SK-N-SH (cell line): ENCODE measurements around the gene ASIC4. TPM values are rescaled to one million over a fixed set of nuclear protein-coding genes. Genes with fewer than 3 reads are reported as not detected.

Experiments used
- CTCF ChIA-PET: fragments of 300-600, 350-600 bp; formaldehyde crosslinking; extraction: SDS; loops from one replicate; lab custom pipeline; 2021; lab: Yijun Ruan, JAX
- POLR2A ChIA-PET: fragments of 350-600 bp; sonication (Branson Sonifier 250); formaldehyde crosslinking; extraction: SDS; loops from one replicate; lab custom pipeline; 2020; ENCODE audit warnings: antibody characterized with exemption, inconsistent platforms; lab: Yijun Ruan, JAX
- DNase-seq: peaks from one replicate; pipeline ENCODE4 v3.0.0; 2012
- H2AFZ ChIP-seq: fragments of 200-600 bp; sonication (generic); 2 replicates; pipeline ENCODE4 v1.8.1; 2016; ENCODE audit warnings: antibody characterized with exemption, mild to moderate bottlenecking, low read depth
- H3F3A ChIP-seq: fragments of 200-600 bp; sonication (generic); replicated peaks from 2 replicates; pipeline ENCODE3; 2016; ENCODE audit warnings: antibody characterized with exemption, mild to moderate bottlenecking; ENCODE audit not compliant: insufficient read depth
- H3K27ac ChIP-seq, 2 experiments: fragments of 200-500 bp in 1 of 2; fragments of 200-600 bp in 1 of 2; sonication (Bioruptor generic) in 1 of 2; sonication (generic), shearing (Covaris generic) in 1 of 2; 2 replicates each; pipeline versions ENCODE4 v1.5.1 to v1.6.1; 2014 to 2016; ENCODE audit warnings: low read depth in 2 of 2, inconsistent platforms in 1 of 2, low read length in 1 of 2, mild to moderate bottlenecking in 1 of 2, mixed read lengths in 1 of 2
- H3K27me3 ChIP-seq: fragments of 200-600 bp; sonication (generic), shearing (Covaris generic); 2 replicates; pipeline ENCODE4 v1.6.1; 2016; ENCODE audit warnings: mixed run types; ENCODE audit not compliant: insufficient read depth
- H3K36me3 ChIP-seq, 2 experiments: fragments of 200-500 bp in 1 of 2; fragments of 200-600 bp in 1 of 2; sonication (Bioruptor generic) in 1 of 2; sonication (generic) in 1 of 2; replicated peaks in 1 of 2; 2 replicates each; pipeline versions ENCODE3 to v1.5.1; 2014 to 2016; ENCODE audit warnings: low read length in 1 of 2, mild to moderate bottlenecking in 1 of 2; ENCODE audit not compliant: insufficient read depth in 2 of 2, control insufficient read depth in 1 of 2
- H3K4me1 ChIP-seq, 2 experiments: fragments of 200-500 bp in 1 of 2; fragments of 200-600 bp in 1 of 2; sonication (Bioruptor generic) in 1 of 2; sonication (generic), shearing (Covaris generic) in 1 of 2; 2 replicates each; pipeline versions ENCODE4 v1.5.1 to v1.6.1; 2014 to 2016; ENCODE audit warnings: low read depth in 1 of 2, low read length in 1 of 2, mixed run types in 1 of 2; ENCODE audit not compliant: insufficient read depth in 2 of 2, control insufficient read depth in 1 of 2
- H3K4me2 ChIP-seq: fragments of 200-600 bp; sonication (generic), shearing (Covaris generic); 2 replicates; pipeline ENCODE4 v1.6.1; 2017; ENCODE audit warnings: mixed run types
- H3K4me3 ChIP-seq, 2 experiments: fragments of 200-500 bp in 1 of 2; fragments of 200-600 bp in 1 of 2; sonication (Bioruptor generic) in 1 of 2; sonication (generic), shearing (Covaris generic) in 1 of 2; 2 replicates each; pipeline versions ENCODE4 v1.5.1 to v1.8.1; 2014 to 2016; ENCODE audit warnings: low read depth in 2 of 2, inconsistent platforms in 1 of 2, low read length in 1 of 2, mild to moderate bottlenecking in 1 of 2, mixed read lengths in 1 of 2, moderate library complexity in 1 of 2
- H3K79me2 ChIP-seq: fragments of 200-600 bp; sonication (generic); 2 replicates; pipeline ENCODE4 v1.8.1; 2017; ENCODE audit warnings: mild to moderate bottlenecking; ENCODE audit not compliant: insufficient read depth
- H3K9ac ChIP-seq: fragments of 200-600 bp; sonication (generic); 2 replicates; pipeline ENCODE4 v1.6.1; 2017; ENCODE audit warnings: mixed run types
- H3K9me2 ChIP-seq: fragments of 200-600 bp; sonication (generic); 2 replicates; pipeline ENCODE4 v1.6.1; 2017; ENCODE audit warnings: mixed run types
- H3K9me3 ChIP-seq: fragments of 200-600 bp; sonication (generic); 2 replicates; pipeline ENCODE4 v1.6.1; 2017; ENCODE audit warnings: mixed run types, mild to moderate bottlenecking, moderate library complexity
- H4K20me1 ChIP-seq: fragments of 200-600 bp; sonication (generic); 2 replicates; pipeline ENCODE4 v1.6.1; 2017; ENCODE audit warnings: mild to moderate bottlenecking, mixed run types; ENCODE audit not compliant: insufficient read depth
- CTCF ChIP-seq: fragments of 200-600 bp; sonication (generic); IDR thresholded peaks from 2 replicates; pipeline ENCODE4 v1.6.1; 2017; ENCODE audit warnings: antibody characterized with exemption, mild to moderate bottlenecking, moderate library complexity
- EP300 ChIP-seq, 2 experiments: IDR thresholded peaks; 2 replicates each; pipeline versions ENCODE4 v1.4.0 to v1.6.1; 2012; ENCODE audit warnings: borderline replicate concordance in 1 of 2, low read depth in 1 of 2, low read length in 1 of 2
- EZH2phosphoT487 ChIP-seq: fragments of 200-600 bp; sonication (generic); IDR thresholded peaks from 2 replicates; pipeline ENCODE4 v1.6.1; 2017; ENCODE audit warnings: low read depth, mixed run types, mild to moderate bottlenecking, antibody characterized with exemption, moderate library complexity, borderline replicate concordance
- FOXJ3 ChIP-seq: sonication (generic); formaldehyde crosslinking; IDR thresholded peaks from 2 replicates; pipeline ENCODE4 v1.5.1; 2020; ENCODE audit warnings: mild to moderate bottlenecking, missing genetic modification reagents
- FOXM1 ChIP-seq: IDR thresholded peaks from 2 replicates; pipeline ENCODE4 v1.4.0; 2012; ENCODE audit warnings: low read depth, mild to moderate bottlenecking
- GABPA ChIP-seq: IDR thresholded peaks from 2 replicates; pipeline ENCODE4 v1.4.0; 2012; ENCODE audit warnings: low read depth, mild to moderate bottlenecking
- GATA2 ChIP-seq: sonication (generic); formaldehyde crosslinking; IDR thresholded peaks from 2 replicates; pipeline ENCODE4 v1.5.0; 2020; ENCODE audit warnings: mild to moderate bottlenecking, missing genetic modification reagents
- IRF3 ChIP-seq: fragments of 150-350 bp; IDR thresholded peaks from 2 replicates; pipeline ENCODE4 v1.6.1; 2016; ENCODE audit warnings: mild to moderate bottlenecking, low read depth, low read length
- JUND ChIP-seq: IDR thresholded peaks from 2 replicates; pipeline ENCODE4 v1.4.0; 2012
- MEF2A ChIP-seq: IDR thresholded peaks from 2 replicates; pipeline ENCODE4 v1.4.0; 2012; ENCODE audit warnings: low read depth, borderline replicate concordance
- MXI1 ChIP-seq: IDR thresholded peaks from 2 replicates; pipeline ENCODE4 v1.6.1; 2012; ENCODE audit warnings: mild to moderate bottlenecking, low read depth, low read length, improper control_type of control experiment
- PBX3 ChIP-seq: IDR thresholded peaks from 2 replicates; pipeline ENCODE4; 2012
- REST ChIP-seq: IDR thresholded peaks from 2 replicates; pipeline ENCODE4 v1.6.1; 2012; ENCODE audit warnings: mild to moderate bottlenecking, low read depth, low read length, moderate library complexity
- RFX5 ChIP-seq: IDR thresholded peaks from 2 replicates; pipeline ENCODE4 v1.6.1; 2012; ENCODE audit warnings: mild to moderate bottlenecking, improper control_type of control experiment, low read length
- RXRA ChIP-seq: IDR thresholded peaks from 2 replicates; pipeline ENCODE4 v1.4.0; 2012; ENCODE audit warnings: low read depth, mild to moderate bottlenecking, borderline replicate concordance
- SIN3A ChIP-seq: IDR thresholded peaks from 2 replicates; pipeline ENCODE4 v1.6.1; 2012; ENCODE audit warnings: low read depth, mild to moderate bottlenecking, low read length, moderate library complexity, borderline replicate concordance
- SMC3 ChIP-seq: IDR thresholded peaks from 2 replicates; pipeline ENCODE4 v1.6.1; 2012; ENCODE audit warnings: low read depth, low read length, improper control_type of control experiment
- TCF12 ChIP-seq: IDR thresholded peaks from 2 replicates; pipeline ENCODE4 v1.4.0; 2012
- YY1 ChIP-seq: IDR thresholded peaks from 2 replicates; pipeline ENCODE4 v1.4.0; 2012; ENCODE audit warnings: low read depth, mild to moderate bottlenecking
- WGBS: methylation state at CpG from one replicate; pipeline ENCODE4 v1.1.6; 2017; ENCODE audit warnings: low lambda C conversion rate; 5-methylcytosine and 5-hydroxymethylcytosine counted together
- polyA plus RNA-seq, 3 experiments: library from polyadenylated mRNA; depleted of rRNA; stranded (reverse); fragments of >200 nt; gene quantifications; 2 replicates each; pipeline ENCODE4 v1.2.3, GENCODE V29; 2012

The ASIC4 gene
- polyA plus RNA-seq, 1 of the 3 experiments (the other 2 are of a cell fraction), result 0.05 TPM

DNA sequence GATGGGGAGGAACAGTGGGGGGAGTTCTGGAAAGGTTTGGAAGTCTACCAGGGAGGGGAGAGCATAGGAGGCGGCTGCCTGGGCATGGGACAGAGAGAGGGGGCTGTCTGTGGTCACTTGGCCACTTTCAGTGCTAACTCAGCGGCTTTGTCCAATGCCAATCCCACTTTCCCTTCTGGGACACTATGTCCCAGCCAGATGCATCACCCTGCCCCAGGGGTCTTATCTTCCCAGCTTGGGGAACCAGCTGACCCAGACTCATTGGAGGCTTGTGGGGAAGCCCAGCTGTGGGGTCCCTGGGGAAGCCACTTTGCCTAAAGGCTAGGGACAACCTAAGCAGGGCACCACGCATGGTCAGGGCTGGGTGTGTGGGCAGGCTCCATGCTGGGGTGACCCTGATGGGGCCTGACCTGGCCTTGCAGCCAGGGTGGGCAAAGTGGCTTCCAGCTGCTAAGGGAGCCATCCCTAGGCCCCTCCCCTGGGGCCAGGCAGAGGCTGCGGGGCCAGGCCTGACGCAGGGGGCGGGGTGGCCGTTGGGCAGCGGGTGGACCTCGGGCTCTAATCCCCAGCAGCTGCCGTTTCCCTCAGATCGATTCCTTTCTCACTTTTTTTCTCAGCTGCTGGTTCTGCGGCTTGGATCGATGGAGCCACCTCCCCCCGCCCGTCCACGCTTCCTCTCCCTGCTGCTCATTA lies 1.6 kb upstream of the ASIC4 start:
- Histone ChIP-seq H3K4me1 (peaks cover 3 to 100% of the 10 kb centered on the region in 2 experiments; a peak in 2 of 4 replicates), H3K4me3 (no peak overlapping the region), H3K79me2 (no peaks in the 10 kb centered on the region), H3K4me2 (no peak overlapping the region), H3K27me3 (peaks cover 33% of the 10 kb centered on the region), H3K9me3 (no peaks in the 10 kb centered on the region), H3K27ac (peak overlapping the region in 1 of 2 experiments; percentile 96; a peak in 2 of 4 replicates), H4K20me1 (no peaks in the 10 kb centered on the region), H3K9me2 (no peaks in the 10 kb centered on the region), H3K36me3 (no peaks in the 10 kb centered on the region), H3K9ac (no peak overlapping the region), H3F3A (no peaks in the 10 kb centered on the region), H2AFZ (no peak overlapping the region)
- no peak for TF ChIP-seq SMC3
- TF ChIP-seq SIN3A, result no peak
- peak; percentile 44; the same call in 1 of the 2 replicates for TF ChIP-seq GATA2 (CRISPR knock-in tag)
- TF ChIP-seq MXI1, result 0 out of 2 replicates have a peak, but pooled peaks have one; percentile 20
- WGBS, result 56% methylated on average over 10 of the region's 16 CpGs
- POLR2A ChIA-PET, result interaction anchor here (1.0 to 13.5 kb wide), 4 partner anchors 9 to 14 kb away, joined by 4 to 210 read pairs (median 22); partner anchors contain the start of gene GMPPA
- CTCF ChIA-PET, result interaction anchor here (2.0 to 62.1 kb wide), 3 partner anchors 2 to 53 kb away, joined by 6 to 2824 read pairs (median 2824); partner anchors contain the start of genes ASIC4, CHPF, GMPPA and TMEM198
- DNase-seq, result peak; percentile 61

DNA sequence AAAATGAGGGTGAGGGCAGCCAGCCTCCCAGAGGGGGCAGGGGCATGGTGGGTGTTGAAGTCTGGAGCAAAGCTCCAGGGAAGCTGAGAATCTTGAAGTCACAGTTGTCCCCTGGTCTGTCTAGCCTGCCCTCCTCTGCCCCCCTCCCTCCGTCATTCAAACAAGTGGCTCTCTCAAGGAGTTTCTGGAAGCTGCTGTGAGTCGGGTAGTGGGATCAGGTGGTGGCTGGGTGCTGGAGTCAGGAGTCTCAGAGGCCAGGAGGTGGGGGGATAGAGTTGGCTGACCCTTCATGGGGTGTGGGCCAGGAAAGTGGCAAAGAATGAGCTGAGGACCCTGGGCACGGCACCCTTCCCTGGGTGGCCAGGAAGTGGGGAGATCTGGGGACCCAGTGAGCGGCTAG lies 495 bp upstream of the ASIC4 start:
- peaks cover 33% of the 10 kb centered on the region for H3K27me3 ChIP-seq
- CTCF ChIA-PET, result interaction anchor here (2.1 to 62.1 kb wide), 4 partner anchors 1 to 111 kb away, joined by 6 to 2824 read pairs (median 1418); partner anchors contain the start of genes ASIC4, CHPF, GMPPA and TMEM198
- DNase-seq, result no peak
- H3K79me2 ChIP-seq, result no peaks in the 10 kb centered on the region
- no peaks in the 10 kb centered on the region for H3F3A ChIP-seq
- peaks cover 0 to 97% of the 10 kb centered on the region in 2 experiments; a peak in 2 of 4 replicates for H3K4me1 ChIP-seq
- no peaks in the 10 kb centered on the region for H4K20me1 ChIP-seq
- H3K27ac ChIP-seq, result peak overlapping the region in 1 of 2 experiments; percentile 96; a peak in 2 of 4 replicates
- 47% methylated on average over 4 of the region's 4 CpGs for WGBS
- H3K4me3 ChIP-seq, result peak overlapping the region in 1 of 2 experiments; percentile 29; a peak in 1 of 4 replicates
- no peak overlapping the region for H3K9ac ChIP-seq
- POLR2A ChIA-PET, result interaction anchor here (1.0 to 13.5 kb wide), 5 partner anchors 13 to 53 kb away, joined by 3 to 210 read pairs (median 5); partner anchors contain the start of gene GMPPA
- no peaks in the 10 kb centered on the region for H3K36me3 ChIP-seq
- H3K9me3 ChIP-seq, result no peaks in the 10 kb centered on the region
- H3K9me2 ChIP-seq, result no peaks in the 10 kb centered on the region
- H2AFZ ChIP-seq, result no peak overlapping the region
- H3K4me2 ChIP-seq, result peak overlapping the region; percentile 70
- TF ChIP-seq GABPA (no peak), YY1 (no peak), EP300 (IDR thresholded peaks at IDR 0.05; ENCODE audit: borderline replicate concordance in 1 of 2, low read depth in 1 of 2, low read length in 1 of 2) (no peak), EZH2phosphoT487 (no peak), PBX3 (no peak), IRF3 (no peak), FOXJ3 (CRISPR knock-in tag) (no peak), CTCF (no peak), RFX5 (no peak), GATA2 (CRISPR knock-in tag) (no peak), TCF12 (no peak), MEF2A (no peak), RXRA (no peak), REST (no peak), FOXM1 (no peak), JUND (no peak)
